HG03521 (cell line): ENCODE results near the gene TBX10.
"Not testable (repeated sequence)": the region's sequence is repeated elsewhere in the genome, so short reads cannot be mapped to it uniquely, and the experiment has no call there.

Experiments
- ATAC-seq: cut with Tn5 transposase; IDR thresholded peaks from one replicate; pipeline ENCODE4 v1.9.1; 2021; ENCODE audit warnings: mild to moderate bottlenecking, moderate library complexity; ENCODE audit not compliant: unreplicated experiment

The TBX10 gene

GRCh38 chr11:67604815-67605214, 34.7 kb downstream of the TBX10 start:
- ATAC-seq: no peak

DNA sequence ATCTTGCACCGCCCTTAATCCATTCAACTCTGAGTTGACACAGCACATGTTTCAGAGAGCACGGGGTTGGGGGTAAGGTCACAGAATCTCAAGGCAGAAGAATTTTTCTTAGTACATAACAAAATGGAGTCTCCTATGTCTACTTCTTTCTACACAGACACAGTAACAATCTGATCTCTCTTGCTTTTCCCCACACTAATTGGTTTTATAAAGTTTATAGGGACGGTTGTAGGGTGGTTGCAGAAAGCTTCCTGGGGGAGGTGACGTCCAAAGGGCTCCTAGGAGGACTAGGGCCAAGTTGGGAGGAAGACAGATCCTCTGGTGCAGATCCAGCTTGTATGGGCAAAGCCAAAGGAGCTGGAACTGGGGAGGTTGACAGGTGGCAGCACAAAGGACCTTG, 35.4 kb downstream of the TBX10 start:
- not testable (repeated sequence) for ATAC-seq

GRCh38 chr11:67601098-67601497, 38.5 kb downstream of the TBX10 start:
- no peak for ATAC-seq

DNA sequence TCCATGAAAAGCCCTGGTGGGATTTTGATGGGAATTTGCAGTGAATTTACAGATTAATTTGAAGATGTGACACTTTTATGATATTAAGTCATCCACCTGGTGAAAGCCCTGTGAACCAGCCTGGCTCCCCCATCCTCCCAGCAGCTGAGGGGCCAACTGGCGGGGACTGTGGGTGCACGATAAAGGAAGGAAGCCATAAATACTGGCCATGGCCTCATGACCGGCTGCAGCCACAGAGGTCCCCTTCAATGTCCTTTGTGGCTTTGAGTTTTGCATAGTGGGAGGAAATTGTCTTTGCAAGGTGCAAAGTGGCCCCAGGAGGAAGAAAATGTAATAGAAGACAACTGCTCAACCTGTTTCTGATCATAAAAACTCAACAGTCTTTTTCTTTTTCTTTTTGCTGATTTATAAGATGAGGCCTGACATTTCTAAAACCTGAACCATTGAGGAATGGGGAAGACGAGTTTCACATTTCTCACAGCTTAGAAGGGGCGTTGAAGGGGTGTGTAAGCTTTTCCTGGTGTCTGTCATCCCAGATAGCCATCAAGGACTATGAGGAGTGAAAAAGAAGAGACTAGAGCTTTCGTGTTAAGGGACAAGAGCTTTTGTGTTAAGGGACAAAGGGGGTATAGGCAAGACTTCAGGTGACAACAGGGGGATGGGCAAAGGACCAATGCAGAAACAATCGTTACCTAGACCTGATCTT, 39.1 kb downstream of the TBX10 start:
- peak; percentile 61 for ATAC-seq

DNA sequence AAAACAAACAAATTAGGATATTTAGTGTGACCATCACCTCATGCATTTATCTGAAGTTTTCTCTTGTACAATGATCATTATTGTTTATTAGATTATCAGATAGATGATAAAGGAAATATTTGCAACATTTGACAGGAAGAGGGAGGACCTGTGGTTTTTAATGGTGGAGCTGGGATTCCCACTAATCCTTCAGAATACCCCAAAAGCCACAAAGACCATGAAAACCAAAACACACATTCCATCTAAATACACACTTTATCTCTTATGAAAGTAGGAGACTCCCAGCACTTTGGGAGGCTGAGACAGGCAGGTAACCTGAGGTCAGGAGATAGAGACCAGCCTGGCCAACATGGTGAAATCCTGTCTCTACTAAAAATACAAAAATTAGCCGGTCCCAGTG, 40.4 kb downstream of the TBX10 start:
- no peak for ATAC-seq

- ATAC-seq: not testable (repeated sequence)
Observed at GRCh38 chr11:67597963-67598362, 41.6 kb downstream of the TBX10 start.

DNA sequence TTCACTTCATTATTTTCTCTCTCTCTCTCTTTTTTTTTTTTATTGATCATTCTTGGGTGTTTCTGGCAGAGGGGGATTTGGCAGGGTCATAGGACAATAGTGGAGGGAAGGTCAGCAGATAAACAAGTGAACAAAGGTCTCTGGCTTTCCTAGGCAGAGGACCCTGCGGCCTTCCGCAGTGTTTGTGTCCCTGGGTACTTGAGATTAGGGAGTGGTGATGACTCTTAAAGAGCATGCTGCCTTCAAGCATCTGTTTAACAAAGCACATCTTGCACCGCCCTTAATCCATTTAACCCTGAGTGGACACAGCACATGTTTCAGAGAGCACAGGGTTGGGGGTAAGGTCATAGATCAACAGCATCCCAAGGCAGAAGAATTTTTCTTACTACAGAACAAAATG, 42.1 kb downstream of the TBX10 start:
- ATAC-seq: not testable (repeated sequence)

DNA sequence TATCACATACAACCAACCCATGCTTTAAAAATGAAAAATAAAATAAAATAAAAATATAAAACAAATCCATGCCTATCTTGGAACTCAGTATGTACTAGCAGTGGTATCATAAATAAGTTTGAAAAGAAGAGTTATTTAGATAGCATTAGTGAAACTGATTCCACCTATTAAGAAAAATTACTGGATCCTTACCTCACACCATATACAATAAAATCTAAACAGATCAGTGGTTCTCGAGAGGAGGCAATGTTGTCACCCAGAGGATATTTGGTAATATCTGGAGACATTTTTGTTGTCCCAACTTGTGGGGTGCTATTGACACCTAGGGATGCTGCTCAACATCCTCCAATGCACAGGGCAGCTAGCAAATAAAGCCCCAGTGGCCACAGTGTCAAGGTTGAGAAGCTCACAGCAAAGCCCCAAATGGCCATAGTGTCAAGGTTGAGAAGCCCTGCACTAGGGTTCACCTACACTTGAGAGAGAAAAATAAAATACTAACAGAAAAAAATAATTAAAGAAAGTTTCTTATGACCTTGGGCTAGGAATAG, 42.7 kb downstream of the TBX10 start:
- no peak for ATAC-seq

GRCh38 chr11:67594480-67594879, 45.1 kb downstream of the TBX10 start:
- no peak for ATAC-seq

GRCh38 chr11:67593565-67593905, 46.0 kb downstream of the TBX10 start:
- ATAC-seq: no peak

DNA sequence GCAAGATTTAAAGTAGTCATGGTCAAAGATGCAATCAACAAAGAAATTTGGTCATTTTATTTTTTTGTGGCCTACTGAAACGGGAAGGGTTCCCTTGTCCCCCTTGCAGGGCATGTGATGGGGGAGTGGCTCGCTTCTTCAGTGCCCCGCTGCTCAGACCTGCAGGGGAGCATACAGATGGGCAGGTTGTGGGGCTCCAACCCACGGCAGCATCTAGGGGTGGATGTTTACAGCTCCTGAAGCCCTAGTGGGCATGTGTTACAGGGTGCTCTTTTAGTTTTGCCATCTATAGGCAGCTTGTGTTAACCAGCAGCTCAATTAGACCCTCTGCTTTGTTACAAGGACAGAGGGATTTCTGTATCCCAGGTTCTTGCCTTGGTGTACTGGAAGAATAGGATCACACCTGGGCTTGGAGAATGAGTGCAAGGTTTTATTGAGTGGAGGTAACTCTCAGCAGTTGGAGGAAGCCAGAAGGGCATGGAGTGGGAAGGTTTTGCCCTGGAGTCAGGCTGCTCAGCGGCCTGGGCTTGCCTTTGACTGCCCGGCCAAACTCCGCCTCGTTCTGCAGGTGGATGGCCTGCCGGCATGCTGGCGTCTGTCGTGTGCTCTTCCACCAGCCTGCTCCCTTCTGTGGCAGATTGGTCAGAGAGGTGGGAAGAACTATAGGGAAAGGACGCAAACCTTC, 46.5 kb downstream of the TBX10 start:
- no peak for ATAC-seq

GRCh38 chr11:67588899-67589415, 50.6 kb downstream of the TBX10 start:
- ATAC-seq: not testable (repeated sequence)

DNA sequence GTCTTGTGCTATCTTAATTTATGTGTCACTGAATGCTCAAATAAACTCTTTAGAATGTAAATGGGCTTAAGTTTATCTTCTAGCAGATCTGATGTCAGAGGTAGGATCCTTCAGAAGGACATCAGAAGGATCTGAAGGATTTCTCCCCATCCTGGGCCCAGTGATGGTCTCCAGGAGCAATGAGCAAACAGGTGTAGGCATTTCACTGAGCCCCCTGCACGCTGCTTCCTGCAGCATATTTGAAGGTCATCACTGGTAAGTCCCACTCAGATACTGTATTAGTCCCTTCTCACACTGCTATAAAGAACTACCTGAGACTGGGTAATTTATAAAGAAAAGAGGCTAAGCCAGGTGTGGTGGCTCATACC, 51.4 kb downstream of the TBX10 start:
- ATAC-seq: peak; percentile 13

DNA sequence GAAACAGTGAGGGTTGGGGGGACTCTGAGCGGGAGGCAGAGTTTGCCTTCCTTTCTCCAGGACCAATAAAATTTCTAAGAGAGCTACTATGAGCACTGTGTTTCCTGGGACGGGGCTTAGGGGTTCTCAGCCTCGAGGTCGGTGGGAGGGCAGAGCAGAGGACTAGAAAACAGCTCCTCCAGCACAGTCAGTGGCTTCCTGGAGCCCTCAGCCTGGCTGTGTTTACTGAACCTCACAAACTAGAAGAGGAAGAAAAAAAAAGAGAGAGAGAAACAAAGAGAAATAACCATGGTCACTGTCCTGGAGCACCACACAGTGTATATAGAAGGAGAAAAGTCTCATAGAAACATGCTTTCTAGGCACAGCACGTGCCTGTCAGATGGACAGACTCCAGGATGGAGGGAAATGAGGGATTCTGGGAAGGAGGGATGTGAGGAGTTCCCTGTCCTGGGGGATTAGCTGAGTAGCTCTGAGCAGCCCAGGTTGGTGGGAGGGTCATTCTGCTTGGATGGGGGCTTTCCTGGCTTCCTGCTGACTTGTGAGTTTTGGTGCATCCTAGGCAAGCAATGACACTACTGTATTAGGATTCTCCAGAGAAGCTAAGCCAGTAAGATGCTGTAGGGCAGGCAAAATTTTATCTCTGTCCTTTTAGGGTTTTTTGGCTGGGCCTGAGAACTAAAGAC, 52.9 kb downstream of the TBX10 start:
- ATAC-seq: no peak

DNA sequence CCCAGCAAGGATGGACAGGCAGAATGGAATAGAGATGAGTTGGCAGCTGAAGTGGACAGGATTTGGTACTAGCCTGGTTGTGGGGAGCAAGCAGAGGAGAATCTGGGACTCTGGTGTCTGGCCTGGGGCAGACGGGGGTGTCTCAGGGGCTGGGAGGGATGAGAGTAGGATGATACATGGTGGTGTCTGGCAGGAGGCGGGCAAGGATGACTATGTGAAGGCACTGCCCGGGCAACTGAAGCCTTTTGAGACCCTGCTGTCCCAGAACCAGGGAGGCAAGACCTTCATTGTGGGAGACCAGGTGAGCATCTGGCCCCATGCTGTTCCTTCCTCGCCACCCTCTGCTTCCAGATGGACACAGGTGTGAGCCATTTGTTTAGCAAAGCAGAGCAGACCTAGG, 53.7 kb downstream of the TBX10 start:
- no peak for ATAC-seq

GRCh38 chr11:67584881-67585873, 54.4 kb downstream of the TBX10 start:
- ATAC-seq: no peak

GRCh38 chr11:67584205-67584880, 55.2 kb downstream of the TBX10 start:
- ATAC-seq: peak; percentile 6

- peak; percentile 61 for ATAC-seq
Observed at GRCh38 chr11:67583247-67584204, 56.0 kb downstream of the TBX10 start, which contains the start of gene GSTP1. Gene GSTP1 (plus strand): TSS chr11:67583812. CDS start chr11:67583844, 32 bp downstream.

DNA sequence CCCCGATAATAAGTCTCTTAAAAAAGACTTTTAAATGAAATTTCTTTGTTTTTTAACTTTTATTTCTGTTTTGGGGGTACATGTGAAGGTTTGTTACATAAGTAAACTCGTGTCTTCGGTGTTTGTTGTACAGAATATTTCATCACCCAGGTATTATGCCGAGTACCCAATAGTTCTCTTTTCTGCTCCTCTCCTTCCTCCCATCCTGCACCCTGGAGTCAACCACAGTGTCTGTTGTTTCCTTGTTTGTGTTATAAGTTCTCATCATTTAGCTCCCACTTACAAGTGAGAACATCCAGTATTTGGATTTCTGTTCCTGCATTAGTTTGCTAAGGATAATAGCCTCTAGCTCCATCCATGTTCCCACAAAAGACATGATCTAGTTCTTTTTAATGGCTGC, 57.6 kb downstream of the TBX10 start:
- no peak for ATAC-seq
